H1 (cell line): ENCODE measurements around the gene ASH1L. TPM values are rescaled to one million over a fixed set of nuclear protein-coding genes. Genes with fewer than 3 reads are reported as not detected.

Experiments used
- ASH2L ChIP-seq: fragments of 200-600, 300-600 bp; sonication (generic); IDR thresholded peaks from one replicate; pipeline ENCODE4 v1.7.1; 2017; ENCODE audit warnings: low read length
- GABPA ChIP-seq: IDR thresholded peaks from 2 replicates; pipeline ENCODE4 v1.6.1; 2011; ENCODE audit warnings: mild to moderate bottlenecking, low read length, moderate library complexity, borderline replicate concordance; ENCODE audit not compliant: insufficient read depth
- polyA plus RNA-seq, 7 experiments: library from polyadenylated mRNA; depleted of rRNA in 3 of 7; stranded (reverse) in 5 of 7; unstranded in 2 of 7; fragments of >200 nt in 5 of 7; fragments of 200-250 nt in 2 of 7; gene quantifications; 1 replicate in 5 of 7; 2 replicates in 1 of 7; 4 replicates in 1 of 7; pipeline versions ENCODE4 v1.2.1 to v1.2.3, GENCODE V29; 2011 to 2013; ENCODE audit warnings: missing spikeins in 2 of 7, mixed read lengths in 2 of 7
- total RNA-seq: library from RNA; stranded (reverse); fragmentation: NEBNext Ultra II Directional; extraction: Animal tissue kit (Norgen Biotek cat#: 25700); gene quantifications from 2 replicates; pipeline ENCODE4 v1.2.1, GENCODE V29; 2021

Gene ASH1L
- total and polyA plus RNA-seq, 2 of the 8 experiments (the other 6 are each of a cell fraction or from before 2014, with no cell fraction given), result 7.5 to 27.6 TPM

GRCh38 chr1:155537193-155537592, 25.4 kb downstream of the ASH1L start (continued):
- no peak for TF ChIP-seq GABPA
- no peak for TF ChIP-seq ASH2L
